Measurements from ENCODE around the gene GATB.

GATB gene

DNA sequence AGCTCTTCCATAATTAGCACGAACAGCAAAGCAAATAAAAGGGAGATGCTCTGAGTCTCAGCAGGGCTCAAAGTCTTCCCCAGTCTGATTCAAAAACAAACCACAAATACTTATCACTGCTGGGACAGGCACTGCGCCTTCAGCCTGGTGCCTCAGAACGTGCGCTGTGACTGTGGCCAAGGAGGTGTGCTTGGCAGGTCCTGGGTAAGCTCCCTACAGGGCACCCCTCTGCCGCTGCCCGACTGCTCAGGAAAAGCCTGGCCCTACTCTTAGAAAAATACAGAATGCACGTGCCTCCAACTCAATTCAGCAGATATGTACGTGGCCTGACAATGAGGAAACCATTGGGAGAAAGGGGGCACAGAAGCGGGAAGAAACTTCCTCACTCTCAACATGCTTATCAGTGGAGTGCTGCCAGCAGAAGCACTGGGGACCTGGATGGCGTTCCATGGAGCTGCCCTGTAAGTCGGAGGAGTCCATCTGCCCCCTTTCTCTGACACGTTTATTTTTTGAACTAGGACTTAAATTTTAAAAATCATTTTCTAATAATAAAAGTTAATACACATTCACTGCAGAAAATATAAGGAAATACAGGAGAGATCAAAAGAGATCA lies 86.8 kb downstream of the GATB start:
- DNase-seq (ENCODE audit: low read depth) = no peak

DNA sequence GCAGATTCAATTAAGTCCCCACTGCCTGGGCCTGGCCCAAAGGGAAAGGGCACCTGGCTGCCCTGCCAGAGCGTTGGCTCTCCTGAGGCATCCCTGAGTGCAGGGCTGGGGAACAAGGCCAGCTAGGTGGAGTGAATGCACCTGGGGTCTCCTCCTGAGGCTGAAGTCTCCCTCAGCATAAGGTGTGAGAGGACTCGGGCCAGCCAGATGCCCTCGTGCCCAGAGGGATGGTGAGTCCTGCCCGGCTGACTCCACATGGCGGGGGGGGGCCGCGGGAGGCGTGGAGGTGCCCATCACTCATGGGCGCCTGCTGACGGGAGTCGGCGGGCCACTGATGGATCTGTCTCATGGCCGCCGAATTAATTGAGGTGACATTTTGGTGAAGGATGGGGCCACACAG lies 87.8 kb downstream of the GATB start:
- DNase-seq (ENCODE audit: low read depth) = no peak

DNA sequence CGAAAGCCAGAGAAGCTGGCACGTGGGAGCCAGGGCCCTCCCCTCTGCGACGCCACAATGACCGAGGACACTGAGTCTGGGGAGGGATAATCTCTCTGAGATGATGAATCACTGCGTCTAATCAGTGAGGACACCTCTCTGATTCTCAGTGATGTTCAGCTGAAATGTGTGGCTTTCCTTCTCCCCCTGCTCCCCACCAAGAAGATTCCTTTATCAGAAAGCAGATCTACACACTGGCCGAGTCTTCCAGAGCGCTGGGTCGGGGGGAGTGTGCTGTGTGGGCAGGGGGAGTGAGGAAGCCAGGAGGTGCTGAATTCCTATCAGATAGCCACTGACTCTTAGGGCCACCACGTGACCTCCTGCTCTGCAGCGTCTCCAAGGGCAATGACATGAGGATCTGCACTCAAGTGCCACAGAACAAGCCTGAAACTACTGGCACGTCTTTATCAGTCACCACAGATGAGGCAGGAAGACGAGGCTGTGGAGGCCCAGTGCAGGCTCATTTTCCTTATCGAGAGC lies 89.2 kb downstream of the GATB start:
- no peak for DNase-seq (ENCODE audit: low read depth)

DNA sequence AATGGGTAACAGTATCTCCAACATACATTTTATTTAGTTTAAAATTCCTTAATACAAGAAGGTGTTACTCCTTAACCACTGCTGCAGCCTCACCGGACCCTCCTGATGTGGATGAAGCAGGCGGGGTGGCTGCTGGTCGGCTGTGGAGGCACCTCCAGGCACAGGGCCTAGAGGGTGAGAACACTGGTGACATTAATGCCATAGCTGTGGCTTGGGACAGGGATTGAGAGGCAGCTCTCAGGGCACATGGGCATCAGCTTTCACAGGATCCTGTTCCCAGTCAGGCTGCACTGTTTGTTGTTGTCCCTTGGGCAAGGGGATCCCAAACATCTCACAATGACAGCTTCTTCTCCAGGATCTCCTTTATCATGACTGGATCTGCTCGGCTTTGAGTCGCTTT lies 90.0 kb downstream of the GATB start:
- DNase-seq (ENCODE audit: low read depth) = no peak

DNA sequence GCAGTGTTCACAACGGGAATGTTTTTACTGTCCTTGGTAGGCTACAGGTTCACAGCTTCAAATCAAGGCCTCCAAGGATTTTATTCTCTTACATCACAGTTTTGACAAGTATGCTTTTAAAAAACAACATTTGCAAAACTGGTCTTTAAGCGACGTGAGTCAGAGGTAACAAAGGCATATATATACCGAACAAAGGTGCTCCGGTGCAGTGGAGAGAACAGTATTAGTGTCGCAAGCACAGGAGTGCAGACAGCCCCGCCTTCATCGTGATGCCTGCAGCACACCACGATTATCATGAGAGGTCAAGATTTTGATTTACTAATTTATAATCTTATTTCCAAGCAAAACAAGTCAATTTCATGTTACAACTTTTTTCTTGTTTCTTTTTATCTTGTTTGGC lies 90.8 kb downstream of the GATB start:
- no peak for DNase-seq (ENCODE audit: low read depth)

DNA sequence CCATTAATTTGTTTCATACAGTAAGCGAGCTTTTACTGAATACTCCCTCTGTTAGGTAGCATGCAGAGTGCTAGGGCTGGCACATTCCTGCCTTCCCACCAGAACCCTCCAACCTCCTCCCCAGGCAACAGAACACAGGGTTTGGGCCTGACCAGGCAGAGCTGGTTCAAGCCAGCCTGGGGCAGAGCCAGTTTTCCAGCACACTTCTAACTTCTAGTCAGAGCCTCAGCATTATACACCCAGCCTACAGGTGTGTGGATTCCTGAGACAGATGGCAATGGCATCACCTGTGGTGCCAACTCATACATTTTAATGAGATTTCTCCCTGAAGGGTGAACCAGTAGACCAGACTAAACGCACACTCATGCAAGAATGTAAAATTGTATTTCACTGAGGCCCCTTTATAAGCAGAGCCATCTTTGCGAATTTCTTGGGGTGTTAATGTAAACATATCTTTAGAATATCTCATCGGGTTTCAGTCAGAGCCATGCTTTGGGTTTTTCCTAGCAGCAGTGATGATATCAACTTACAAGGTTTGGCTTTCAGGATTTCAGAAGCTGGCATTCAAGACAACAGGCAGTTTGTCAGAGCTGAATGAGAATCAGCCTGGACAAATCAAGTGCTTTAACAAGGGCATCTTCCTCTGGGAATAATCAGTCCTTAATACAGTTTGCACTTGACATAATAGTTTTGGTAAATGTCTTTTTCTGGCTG lies 92.0 kb downstream of the GATB start:
- peak; percentile 42 for DNase-seq (ENCODE audit: low read depth)

DNA sequence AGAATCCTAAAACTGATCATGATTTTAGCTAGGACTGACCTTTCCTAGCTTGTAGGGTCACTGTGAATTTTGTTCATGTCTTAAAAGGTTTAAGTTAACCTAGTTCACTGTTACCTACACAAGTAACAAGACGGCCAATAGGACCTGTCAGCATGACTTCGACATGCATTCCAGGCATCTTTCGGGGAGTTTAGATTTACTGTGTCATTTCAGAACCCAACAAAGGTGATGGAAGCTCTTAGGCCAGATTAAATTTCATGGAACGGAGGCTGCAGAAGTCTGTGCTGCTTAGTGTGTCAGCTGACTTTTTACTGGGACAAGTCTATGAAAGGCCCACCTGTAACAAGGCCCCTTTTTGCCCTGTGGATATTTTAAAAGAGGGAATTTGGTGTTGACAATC lies 93.1 kb downstream of the GATB start:
- no peak for DNase-seq (ENCODE audit: low read depth)

DNA sequence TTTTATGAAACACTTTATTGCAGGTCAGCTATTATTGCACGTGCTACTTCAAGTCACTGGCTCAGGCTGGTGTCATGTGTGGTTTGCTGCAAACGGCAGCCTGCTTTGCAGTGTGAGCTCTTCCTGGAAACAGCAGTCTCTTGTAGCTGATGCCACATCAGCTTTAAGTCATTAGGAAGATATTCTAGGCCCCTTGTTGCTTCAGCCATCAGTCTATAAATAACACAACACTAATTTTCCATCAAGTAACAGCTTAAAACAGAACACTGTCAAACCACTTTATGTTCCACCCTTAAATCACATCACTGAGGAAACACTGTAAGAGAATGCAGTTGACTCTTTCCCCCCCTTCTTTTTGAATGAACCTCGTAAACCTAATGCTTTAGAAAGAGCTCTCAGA lies 93.8 kb downstream of the GATB start:
- DNase-seq (ENCODE audit: low read depth) = peak; percentile 77

DNA sequence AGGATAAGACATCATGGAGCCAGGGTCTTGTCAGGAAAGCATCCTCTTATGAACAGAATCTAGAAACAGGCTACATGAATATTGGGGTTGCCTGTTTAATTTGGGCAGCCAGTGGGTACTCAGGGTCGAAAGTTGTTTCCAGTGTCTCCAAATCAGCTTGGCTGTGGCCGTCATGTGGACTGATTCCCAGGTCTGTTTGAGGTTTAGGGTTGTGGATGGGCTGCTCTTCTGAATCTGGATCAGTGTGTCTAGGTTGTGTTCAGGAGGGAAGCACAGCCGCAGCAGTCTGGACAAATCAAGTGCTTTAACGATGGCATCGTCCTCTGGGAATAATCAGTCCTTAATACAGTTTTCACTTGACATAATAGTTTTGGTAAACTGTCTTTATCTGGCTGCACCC lies 94.3 kb downstream of the GATB start:
- DNase-seq (ENCODE audit: low read depth) = no peak

DNA sequence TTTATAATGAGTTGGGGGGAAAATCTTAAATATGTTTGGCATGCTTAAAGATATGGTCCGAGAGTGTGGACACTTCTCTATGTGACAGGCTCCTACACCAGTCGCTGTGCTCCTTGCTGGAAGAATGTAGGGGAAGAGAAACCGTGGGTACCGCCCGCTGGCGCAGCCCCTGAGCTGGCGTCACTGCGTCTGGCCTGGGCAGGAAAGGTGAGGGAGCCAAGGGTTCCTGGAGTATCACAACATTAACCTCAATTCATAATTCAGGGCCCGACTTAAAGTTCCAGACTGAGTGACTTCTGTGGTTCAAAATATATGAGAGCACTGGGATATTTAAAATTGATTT lies 95.1 kb downstream of the GATB start:
- DNase-seq (ENCODE audit: low read depth) = no peak

DNA sequence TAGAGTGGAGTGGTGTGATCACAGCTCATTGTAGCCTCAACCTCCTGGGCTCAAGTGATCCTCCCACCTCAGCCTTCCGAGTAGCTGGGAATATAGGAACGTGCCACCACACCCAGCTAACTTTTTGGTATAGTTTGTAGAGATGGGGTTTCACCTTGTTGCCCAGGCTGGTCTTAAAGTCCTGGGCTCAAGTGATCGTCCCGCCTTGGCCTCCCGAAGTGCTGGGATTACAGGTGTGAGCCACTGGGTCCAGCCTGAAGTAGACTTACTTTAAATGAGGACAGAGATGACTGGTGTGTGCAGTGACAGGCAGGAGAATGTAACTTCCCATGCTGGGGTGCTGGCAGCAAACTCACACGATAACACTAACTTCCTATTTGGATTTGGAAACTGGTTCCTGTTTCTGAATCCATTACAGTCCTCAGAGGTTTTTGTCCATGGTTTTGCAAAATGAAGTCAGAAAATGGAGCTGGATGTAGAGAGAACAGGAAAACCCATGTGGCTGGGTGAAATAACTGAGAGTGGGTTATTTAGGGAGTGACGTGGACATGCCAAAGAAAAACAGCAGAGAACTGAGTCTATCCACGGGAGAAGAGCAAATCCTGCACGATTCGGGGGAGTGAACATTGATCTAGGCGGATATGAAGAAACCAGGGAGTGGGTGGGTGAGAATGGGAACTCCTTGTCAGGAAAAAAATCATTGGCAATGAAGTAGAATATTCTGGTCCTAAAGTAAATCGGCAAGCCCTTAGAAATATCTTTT lies 95.6 kb downstream of the GATB start:
- DNase-seq (ENCODE audit: low read depth) = no peak

DNA sequence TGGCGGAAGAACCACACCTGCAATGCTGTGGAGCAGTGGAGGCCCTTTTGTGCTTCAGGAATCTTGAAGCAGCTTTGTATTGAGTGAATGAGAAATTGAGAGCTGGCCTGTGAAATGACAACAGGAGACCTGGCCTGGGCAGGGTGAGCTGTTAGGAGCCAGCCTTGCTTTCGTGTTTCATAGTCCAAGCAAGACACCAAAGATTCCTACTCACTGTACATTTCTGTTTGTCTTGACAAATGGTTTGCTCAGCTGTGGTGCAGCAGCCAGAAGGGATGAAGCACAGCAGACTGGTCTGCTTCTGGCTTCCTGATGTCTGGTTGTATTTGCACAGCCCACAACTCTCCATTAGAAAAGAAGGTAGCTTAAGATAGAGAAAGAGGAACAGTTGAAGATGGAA lies 96.5 kb downstream of the GATB start:
- no peak for DNase-seq (ENCODE audit: low read depth)

DNA sequence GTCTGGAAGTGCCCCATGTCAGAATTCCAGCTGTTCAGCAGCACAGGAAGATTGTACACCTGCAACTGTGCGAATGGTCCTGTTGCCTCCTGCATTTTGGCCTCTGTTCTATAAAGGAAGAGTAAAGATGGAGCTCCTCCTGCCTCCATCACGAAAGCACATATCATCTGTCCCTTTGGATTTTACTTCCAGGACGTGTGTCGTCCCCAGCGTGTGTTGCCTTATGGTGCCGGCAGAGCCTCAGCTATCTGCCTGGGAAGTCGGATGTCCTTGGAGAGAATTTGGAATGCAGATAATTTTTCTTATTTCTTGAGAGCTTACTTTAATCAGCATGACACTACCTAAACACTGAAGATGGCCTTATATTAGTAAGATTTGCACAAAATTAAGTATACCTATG lies 97.7 kb downstream of the GATB start:
- no peak for DNase-seq (ENCODE audit: low read depth)

DNA sequence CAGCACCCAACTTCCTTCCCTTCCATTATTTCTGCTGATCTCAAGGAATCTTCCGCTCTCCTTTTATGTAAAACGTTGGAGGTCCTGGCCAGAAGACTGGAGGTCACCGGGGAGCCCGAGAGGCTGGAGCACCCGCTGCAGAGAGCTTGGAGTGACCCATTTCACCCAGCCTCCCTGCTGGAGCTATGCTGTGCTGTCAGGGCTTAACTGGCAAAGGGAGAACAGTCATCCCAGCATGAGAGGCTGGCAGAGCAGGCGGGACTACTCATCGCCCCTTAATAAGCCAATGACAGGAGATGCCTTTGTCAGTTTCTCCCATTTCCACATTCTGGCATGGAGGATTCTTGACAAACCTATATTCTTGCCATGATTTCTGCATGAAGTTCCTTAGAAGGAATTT lies 98.9 kb downstream of the GATB start:
- no peak for DNase-seq (ENCODE audit: low read depth)

DNA sequence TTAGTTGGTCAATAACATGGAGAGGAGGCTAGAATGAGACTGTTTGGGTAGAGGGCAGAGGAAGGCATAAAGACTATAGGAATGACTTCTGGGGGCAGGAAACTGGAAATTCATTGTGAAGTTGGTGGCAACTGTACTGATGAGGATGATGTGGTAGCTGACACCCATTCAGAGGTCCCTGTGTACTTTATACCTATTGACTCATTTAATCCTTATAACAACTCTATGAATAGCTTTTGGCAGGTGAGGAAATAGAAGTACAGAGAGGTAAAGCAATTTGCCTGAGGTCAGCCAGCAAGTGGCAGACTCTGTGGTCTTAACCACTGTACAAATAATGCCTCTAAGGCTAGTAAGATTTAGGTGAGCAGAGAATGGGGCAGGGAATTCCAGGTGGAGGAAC lies 100.1 kb downstream of the GATB start:
- no peak for DNase-seq (ENCODE audit: low read depth)

DNA sequence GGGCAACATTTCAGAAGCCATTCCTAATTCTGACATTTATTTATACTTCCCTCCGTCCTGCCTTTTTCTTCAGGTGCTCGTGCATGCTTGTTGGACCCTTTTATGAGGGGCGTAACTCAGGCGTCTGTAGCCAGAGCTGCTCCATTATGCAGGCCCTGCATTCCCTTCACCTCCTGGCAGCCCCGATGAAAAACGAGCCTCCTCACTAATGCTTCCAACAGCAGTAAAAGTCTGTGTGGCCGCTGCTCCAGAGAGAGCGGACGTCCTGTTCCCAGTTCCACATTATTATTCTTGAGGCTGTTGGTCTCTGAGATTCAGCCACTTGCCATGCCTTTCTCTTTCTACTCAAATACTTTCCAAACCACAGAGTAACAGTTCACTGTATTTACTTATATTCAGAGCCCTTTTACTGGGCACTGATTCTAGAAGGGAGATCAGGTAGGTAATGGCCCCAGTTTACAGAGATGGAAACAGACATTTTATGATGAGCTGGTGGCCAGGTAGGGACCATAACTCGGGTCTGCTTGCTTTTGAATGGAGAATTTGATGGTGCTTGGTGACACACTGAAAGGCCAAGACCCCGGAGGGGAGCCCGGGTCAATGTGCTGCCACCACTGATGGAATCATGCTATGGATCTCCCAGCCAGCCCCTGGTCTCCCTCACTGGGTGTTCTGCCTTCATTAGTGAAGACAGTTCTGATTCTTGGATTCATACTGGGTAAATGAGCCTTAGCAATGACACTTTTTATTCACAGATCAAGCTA lies 101.0 kb downstream of the GATB start:
- DNase-seq (ENCODE audit: low read depth) = peak; percentile 44

DNA sequence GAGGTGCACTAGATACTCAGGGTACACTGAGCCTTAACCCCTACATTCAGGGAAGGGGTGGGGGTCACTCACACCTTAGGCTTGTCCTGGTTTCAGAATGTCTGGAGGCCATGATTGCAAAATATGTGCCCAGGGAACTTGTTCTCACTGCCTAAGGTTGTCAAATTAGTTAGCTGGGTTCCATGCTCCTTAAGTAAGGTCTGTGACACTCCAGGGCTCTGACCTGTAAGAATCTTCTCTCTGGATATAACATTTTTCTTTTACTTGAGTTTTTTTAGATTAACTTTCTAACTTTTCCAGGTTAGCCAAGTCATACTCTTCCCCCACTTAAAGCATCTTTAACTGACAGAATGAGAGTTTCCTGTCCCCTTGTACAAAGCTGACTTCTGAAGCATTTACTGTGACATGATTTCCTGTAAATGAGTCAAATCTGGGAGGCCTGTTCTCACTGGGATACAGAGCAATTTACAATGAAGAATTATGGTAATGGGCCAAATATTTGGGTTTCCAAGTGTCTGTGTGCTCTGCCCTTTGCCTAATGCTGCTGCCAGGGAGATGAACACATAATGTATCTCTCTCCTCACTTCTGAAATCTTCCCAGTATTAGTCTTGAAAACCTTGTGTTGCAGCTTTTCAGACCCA lies 101.7 kb downstream of the GATB start:
- peak; percentile 82 for DNase-seq (ENCODE audit: low read depth)

DNA sequence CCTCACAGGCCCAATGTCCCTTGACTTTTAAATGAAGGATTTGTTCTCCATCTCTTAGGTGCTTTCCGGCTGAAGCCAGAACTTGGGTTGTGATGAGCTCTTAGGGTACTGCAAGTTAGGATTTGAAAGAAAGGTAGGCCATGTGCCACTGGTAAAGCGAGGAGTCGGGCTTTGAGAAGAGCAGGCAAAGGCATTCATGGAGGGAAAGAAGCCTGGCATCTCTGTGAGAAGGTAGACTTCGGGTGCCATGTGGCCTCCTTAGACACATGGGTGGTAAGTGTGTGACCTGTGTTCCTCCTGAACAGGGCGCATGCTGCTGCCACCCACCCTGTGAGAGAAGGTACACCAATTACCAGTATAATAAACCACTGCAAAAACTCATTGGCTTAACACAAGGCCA lies 102.9 kb downstream of the GATB start:
- no peak for DNase-seq (ENCODE audit: low read depth)

DNA sequence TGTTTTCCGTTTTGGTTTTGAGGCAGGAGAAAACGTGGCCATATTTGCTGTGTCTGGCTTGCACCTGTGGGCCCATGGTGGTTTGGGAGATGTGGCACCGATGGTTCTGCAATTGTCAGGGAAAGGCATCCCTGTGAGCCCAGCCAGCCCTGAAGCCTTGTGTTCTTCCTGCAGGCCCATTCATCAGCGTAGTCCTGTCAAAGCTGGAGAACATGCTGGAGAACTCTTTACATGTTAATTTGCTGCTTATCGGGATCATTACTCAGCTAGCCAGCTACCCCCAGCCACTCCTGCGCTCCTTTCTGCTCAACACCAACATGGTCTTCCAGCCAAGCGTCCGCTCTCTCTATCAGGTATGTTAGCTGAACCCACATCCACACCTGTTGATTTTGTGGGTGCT lies 104.7 kb downstream of the GATB start:
- no peak for DNase-seq (ENCODE audit: low read depth)

DNA sequence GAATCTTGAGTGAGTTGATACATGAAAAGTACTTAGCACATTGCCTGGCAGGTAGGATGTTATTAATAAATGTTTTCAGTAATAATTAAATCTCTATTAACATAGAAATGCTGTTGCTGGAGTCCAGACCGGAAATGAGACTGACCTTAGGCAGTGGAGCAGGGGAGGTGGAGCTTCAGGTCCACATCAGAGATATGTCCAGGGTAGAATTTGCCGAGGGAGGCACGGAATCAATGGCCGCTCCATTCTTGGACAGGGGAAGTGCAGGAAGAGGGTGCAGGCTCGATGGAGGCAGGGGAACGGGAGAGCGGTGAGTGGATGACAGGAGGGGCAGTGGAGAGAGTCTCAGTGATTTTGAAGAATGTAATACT lies 107.3 kb downstream of the GATB start:
- peak; percentile 39 for DNase-seq (ENCODE audit: low read depth)

DNA sequence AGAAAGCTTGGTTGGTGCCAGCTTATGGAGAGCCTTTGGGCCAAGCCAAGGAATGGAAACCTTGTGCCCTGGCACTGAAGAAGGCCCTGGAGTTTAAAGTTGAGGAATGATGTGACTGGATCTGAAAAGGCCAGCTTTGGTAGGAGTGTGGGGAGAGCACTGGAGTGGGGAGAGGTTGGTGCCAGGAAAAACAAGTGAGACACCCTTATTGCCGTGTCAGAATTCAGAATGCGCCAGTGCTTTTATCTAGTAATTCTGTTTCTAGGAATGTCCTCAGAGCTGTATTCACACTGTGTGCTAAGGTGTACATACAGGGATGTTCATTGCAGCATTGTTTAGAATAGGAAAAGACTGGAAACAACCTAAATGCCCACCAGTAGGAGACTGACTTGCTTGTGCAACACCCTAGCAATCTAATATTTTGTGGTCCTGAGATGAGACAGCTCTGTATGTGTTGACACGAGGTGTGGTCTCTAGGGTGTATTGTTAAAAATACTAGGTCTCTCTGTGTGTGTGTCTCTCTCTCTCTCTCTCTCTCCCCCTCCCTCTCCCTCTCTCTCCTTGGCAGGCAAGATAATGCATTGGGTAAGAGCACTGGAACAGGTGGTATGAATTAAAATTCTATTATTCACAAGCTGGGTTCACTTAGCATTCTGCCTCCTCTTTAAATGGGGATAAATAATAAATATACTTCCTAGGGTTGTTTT lies 107.8 kb downstream of the GATB start:
- DNase-seq (ENCODE audit: low read depth) = peak; percentile 61

DNA sequence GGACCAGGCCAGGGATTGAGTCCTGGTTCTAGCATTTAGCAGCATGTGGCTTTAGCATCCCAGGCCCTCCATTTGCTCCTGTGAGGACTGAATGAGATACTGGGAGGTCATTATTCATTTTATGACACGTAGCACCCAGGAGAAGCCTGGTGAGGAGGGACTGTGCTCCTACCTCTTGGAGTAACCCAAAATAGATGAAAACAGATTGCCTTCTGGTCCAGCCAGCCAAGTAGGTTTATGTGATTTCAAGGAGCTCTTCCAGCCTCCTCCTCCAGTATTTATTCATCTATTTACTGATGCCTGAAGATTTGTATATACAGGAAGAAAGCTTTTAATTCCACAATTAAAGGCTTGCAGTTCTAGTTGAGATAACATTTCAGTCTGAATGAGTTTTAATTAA lies 109.3 kb downstream of the GATB start:
- DNase-seq (ENCODE audit: low read depth) = no peak
